ENCODE data around the gene GNAZ.

GNAZ gene

GRCh38 chr22:23104187-23104971, 34.1 kb downstream of the GNAZ start:
- H3K4me3 ChIP-seq (ENCODE audit: low read depth, low read length), result no peak overlapping the region
- TF ChIP-seq POLR2A (IDR thresholded peaks at IDR 0.05; ENCODE audit: extremely low read depth, insufficient read length), result no peak
- DNase-seq (ENCODE audit: low read depth), result no peak

DNA sequence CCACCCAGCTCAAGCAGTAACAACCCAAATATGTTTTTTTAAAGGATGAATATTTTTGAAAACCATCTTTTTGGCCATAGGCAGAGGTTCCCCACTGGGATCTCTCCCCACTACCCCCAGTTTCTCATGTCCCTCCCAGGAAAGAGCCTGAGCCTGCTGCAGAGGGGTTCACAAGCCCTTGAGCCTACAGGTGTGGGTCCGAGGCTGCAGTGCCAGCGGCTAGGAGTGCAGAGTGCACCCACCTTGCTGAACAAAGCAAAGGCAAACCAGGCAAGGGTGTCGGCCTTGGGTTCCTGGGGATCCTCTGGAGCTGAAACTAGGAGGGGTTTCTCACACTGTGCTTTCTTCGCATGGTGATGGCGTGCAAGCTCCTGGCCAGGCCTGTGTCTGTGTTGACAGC, 35.0 kb downstream of the GNAZ start:
- no peak for DNase-seq (ENCODE audit: low read depth)
- H3K4me3 ChIP-seq (ENCODE audit: low read depth, low read length), result no peak overlapping the region
- no peak for TF ChIP-seq MAX (IDR thresholded peaks at IDR 0.05; ENCODE audit: low read depth, low read length)
- no peak for TF ChIP-seq POLR2A (IDR thresholded peaks at IDR 0.05; ENCODE audit: extremely low read depth, insufficient read length)
- TF ChIP-seq, protein P1, sequence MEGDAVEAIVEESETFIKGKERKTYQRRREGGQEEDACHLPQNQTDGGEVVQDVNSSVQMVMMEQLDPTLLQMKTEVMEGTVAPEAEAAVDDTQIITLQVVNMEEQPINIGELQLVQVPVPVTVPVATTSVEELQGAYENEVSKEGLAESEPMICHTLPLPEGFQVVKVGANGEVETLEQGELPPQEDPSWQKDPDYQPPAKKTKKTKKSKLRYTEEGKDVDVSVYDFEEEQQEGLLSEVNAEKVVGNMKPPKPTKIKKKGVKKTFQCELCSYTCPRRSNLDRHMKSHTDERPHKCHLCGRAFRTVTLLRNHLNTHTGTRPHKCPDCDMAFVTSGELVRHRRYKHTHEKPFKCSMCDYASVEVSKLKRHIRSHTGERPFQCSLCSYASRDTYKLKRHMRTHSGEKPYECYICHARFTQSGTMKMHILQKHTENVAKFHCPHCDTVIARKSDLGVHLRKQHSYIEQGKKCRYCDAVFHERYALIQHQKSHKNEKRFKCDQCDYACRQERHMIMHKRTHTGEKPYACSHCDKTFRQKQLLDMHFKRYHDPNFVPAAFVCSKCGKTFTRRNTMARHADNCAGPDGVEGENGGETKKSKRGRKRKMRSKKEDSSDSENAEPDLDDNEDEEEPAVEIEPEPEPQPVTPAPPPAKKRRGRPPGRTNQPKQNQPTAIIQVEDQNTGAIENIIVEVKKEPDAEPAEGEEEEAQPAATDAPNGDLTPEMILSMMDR (IDR thresholded peaks at IDR 0.05; ENCODE audit: low read depth, low read length), result no peak
- no peak for TF ChIP-seq MYC (IDR thresholded peaks at IDR 0.05; ENCODE audit: low read depth, low read length)

DNA sequence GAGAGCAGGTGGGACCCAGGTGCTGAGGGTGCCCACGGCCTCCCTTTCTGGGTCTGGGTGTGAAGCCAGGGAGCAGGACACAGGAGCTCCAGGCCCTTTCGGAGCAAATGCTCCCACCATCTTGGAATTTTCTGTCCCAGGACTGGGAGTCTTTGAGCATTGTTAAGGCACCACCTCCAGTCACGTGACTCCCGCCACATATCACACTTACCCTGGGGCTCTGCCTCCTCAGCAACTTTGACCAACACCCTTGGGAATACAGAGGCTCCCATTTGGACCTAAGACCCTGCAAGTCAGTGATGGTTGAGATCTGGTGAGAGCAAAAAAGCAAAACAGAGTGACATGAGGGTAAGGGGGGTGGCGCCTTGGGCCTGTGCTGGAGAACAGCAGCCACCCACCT, 35.6 kb downstream of the GNAZ start:
- no peak for DNase-seq (ENCODE audit: low read depth)
- TF ChIP-seq, protein P1 (IDR thresholded peaks at IDR 0.05; ENCODE audit: low read depth, low read length), result no peak
- TF ChIP-seq MYC (IDR thresholded peaks at IDR 0.05; ENCODE audit: low read depth, low read length), result no peak
- TF ChIP-seq MAX (IDR thresholded peaks at IDR 0.05; ENCODE audit: low read depth, low read length), result no peak
- TF ChIP-seq POLR2A (IDR thresholded peaks at IDR 0.05; ENCODE audit: extremely low read depth, insufficient read length), result no peak
- H3K4me3 ChIP-seq (ENCODE audit: low read depth, low read length), result no peak overlapping the region

- DNase-seq (ENCODE audit: low read depth), result no peak
- no peak overlapping the region for H3K4me3 ChIP-seq (ENCODE audit: low read depth, low read length)
- TF ChIP-seq MYC (IDR thresholded peaks at IDR 0.05; ENCODE audit: low read depth, low read length) (no peak), POLR2A (IDR thresholded peaks at IDR 0.05; ENCODE audit: extremely low read depth, insufficient read length) (no peak), MAX (IDR thresholded peaks at IDR 0.05; ENCODE audit: low read depth, low read length) (no peak)
- TF ChIP-seq, protein P1 (IDR thresholded peaks at IDR 0.05; ENCODE audit: low read depth, low read length), result no peak
Measured at GRCh38 chr22:23106344-23106743, 36.0 kb downstream of the GNAZ start.

GRCh38 chr22:23106906-23107367, 36.6 kb downstream of the GNAZ start:
- TF ChIP-seq MAX (IDR thresholded peaks at IDR 0.05; ENCODE audit: low read depth, low read length) (no peak), MYC (IDR thresholded peaks at IDR 0.05; ENCODE audit: low read depth, low read length) (no peak), POLR2A (IDR thresholded peaks at IDR 0.05; ENCODE audit: extremely low read depth, insufficient read length) (no peak)
- TF ChIP-seq, protein P1 (IDR thresholded peaks at IDR 0.05; ENCODE audit: low read depth, low read length), result no peak
- DNase-seq (ENCODE audit: low read depth), result no peak
- H3K4me3 ChIP-seq (ENCODE audit: low read depth, low read length), result no peak overlapping the region

DNA sequence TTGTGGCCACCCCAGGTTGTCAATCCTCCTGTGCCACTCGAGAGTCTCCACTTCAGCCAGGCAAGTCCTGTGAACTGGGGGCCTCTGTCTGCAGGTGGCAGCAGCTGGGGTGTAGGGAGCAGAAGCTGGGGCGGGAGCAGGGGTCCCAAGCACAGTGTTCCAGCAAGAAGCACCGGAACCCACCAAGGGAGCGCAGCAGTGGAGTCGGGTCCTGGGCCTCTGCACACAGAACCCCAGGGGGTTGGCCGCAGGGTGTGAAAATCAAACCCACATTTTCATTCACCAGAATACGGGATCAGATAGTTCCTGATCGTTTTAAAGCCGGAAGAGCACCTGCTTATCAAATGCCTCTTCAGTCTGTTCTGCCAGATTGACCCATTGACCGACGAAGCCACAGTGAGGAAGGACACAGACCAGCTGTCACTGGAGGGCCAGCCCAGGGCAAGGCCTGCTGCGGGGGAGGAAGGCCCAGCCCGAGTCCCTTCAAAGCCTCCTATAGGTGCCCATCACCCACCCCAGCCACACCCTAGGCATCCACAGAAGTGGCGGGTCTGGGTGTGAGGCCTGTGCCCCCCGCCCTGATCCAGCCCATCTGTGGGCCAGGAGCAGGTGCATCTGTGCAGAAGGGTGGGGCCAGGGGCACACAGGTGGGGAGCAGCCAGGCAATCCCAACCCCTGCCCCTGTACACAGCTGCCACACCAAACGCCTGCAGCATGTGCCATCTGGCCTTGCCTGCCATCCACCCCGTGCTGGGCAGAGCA, 37.3 kb downstream of the GNAZ start:
- no peak overlapping the region for H3K4me3 ChIP-seq (ENCODE audit: low read depth, low read length)
- no peak for TF ChIP-seq POLR2A (IDR thresholded peaks at IDR 0.05; ENCODE audit: extremely low read depth, insufficient read length)
- TF ChIP-seq MAX (IDR thresholded peaks at IDR 0.05; ENCODE audit: low read depth, low read length), result no peak
- TF ChIP-seq MYC (IDR thresholded peaks at IDR 0.05; ENCODE audit: low read depth, low read length), result no peak
- TF ChIP-seq, protein P1 (IDR thresholded peaks at IDR 0.05; ENCODE audit: low read depth, low read length), result no peak
- no peak for DNase-seq (ENCODE audit: low read depth)

Data from NB4 (cell line).